Mesenchymal stem cell (in vitro differentiated cells and primary cell): ENCODE data around the gene PRPF18.

Source experiments
- DNase-seq: peaks from one replicate; pipeline ENCODE4 v3.0.0-alpha.2; 2013
- H2AFZ ChIP-seq: one replicate; pipeline ENCODE4 v1.6.1; 2013; ENCODE audit warnings: low read depth, mild to moderate bottlenecking, control low read depth, inconsistent platforms, low read length, moderate library complexity
- H2AK5ac ChIP-seq: 2 replicates; pipeline ENCODE4 v1.6.1; 2013; ENCODE audit warnings: low read length, moderate library complexity, mild to moderate bottlenecking, inconsistent platforms; ENCODE audit not compliant: severe bottlenecking
- H2BK120ac ChIP-seq: one replicate; pipeline ENCODE4 v1.6.1; 2013; ENCODE audit warnings: low read depth, mild to moderate bottlenecking, inconsistent platforms, low read length, moderate library complexity
- H2BK12ac ChIP-seq, 2 experiments: one replicate each; pipeline ENCODE4 v1.6.1; 2013; ENCODE audit warnings: inconsistent platforms in 2 of 2, low read length in 2 of 2, mild to moderate bottlenecking in 2 of 2, moderate library complexity in 2 of 2, control low read depth in 1 of 2
- H2BK15ac ChIP-seq: one replicate; pipeline ENCODE4 v1.6.1; 2013; ENCODE audit warnings: mild to moderate bottlenecking, low read depth, inconsistent platforms; ENCODE audit not compliant: poor library complexity, severe bottlenecking
- H2BK5ac ChIP-seq: 2 replicates; pipeline ENCODE4 v1.6.1; 2013; ENCODE audit warnings: low read depth, mild to moderate bottlenecking, low read length, control low read depth, inconsistent platforms; ENCODE audit not compliant: poor library complexity, severe bottlenecking
- H3K14ac ChIP-seq, 2 experiments: one replicate each; pipeline ENCODE4 v1.6.1; 2013; ENCODE audit warnings: inconsistent platforms in 2 of 2, low read length in 2 of 2, control low read depth in 1 of 2, mild to moderate bottlenecking in 1 of 2, moderate library complexity in 1 of 2
- H3K18ac ChIP-seq, 2 experiments: one replicate each; pipeline ENCODE4 v1.6.1; 2013; ENCODE audit warnings: inconsistent platforms in 2 of 2, low read length in 2 of 2, control low read depth in 1 of 2, low read depth in 1 of 2, mild to moderate bottlenecking in 1 of 2
- H3K23ac ChIP-seq, 2 experiments: one replicate each; pipeline ENCODE4 v1.6.1; 2013; ENCODE audit warnings: inconsistent platforms in 2 of 2, low read length in 2 of 2, mild to moderate bottlenecking in 2 of 2, moderate library complexity in 2 of 2, control low read depth in 1 of 2
- H3K27ac ChIP-seq: 2 replicates; pipeline ENCODE4 v1.5.1; 2013; ENCODE audit warnings: mild to moderate bottlenecking, moderate library complexity, low read length, control low read depth, inconsistent platforms; ENCODE audit not compliant: poor library complexity, severe bottlenecking
- H3K27me3 ChIP-seq, 2 experiments: 2 replicates each; pipeline versions ENCODE4 v1.6.1 to v1.7.0; 2013; ENCODE audit warnings: low read length in 2 of 2, mild to moderate bottlenecking in 2 of 2, moderate library complexity in 2 of 2, control low read depth in 1 of 2, inconsistent platforms in 1 of 2; ENCODE audit not compliant: control insufficient read depth in 1 of 2, insufficient read depth in 1 of 2
- H3K36me3 ChIP-seq, 2 experiments: 2 replicates each; pipeline versions ENCODE4 v1.6.1 to v1.7.0; 2013; ENCODE audit warnings: low read length in 2 of 2, control low read depth in 1 of 2, inconsistent platforms in 1 of 2, low read depth in 1 of 2, mild to moderate bottlenecking in 1 of 2; ENCODE audit not compliant: insufficient read depth in 2 of 2, control insufficient read depth in 1 of 2
- H3K4ac ChIP-seq, 2 experiments: one replicate each; pipeline ENCODE4 v1.6.1; 2013; ENCODE audit warnings: inconsistent platforms in 2 of 2, low read length in 2 of 2, mild to moderate bottlenecking in 2 of 2, moderate library complexity in 2 of 2, control low read depth in 1 of 2, low read depth in 1 of 2
- H3K4me1 ChIP-seq: 2 replicates; pipeline ENCODE4 v1.6.1; 2013; ENCODE audit warnings: low read depth, low read length, control low read depth; ENCODE audit not compliant: control insufficient read depth, insufficient read depth
- H3K4me2 ChIP-seq: 2 replicates; pipeline ENCODE4 v1.6.1; 2013; ENCODE audit warnings: low read length, mild to moderate bottlenecking, inconsistent platforms; ENCODE audit not compliant: poor library complexity, severe bottlenecking
- H3K4me3 ChIP-seq, 2 experiments: 2 replicates each; pipeline versions ENCODE4 v1.5.1 to v1.7.0; 2013; ENCODE audit warnings: low read length in 2 of 2, mild to moderate bottlenecking in 2 of 2, control low read depth in 1 of 2, low read depth in 1 of 2; ENCODE audit not compliant: insufficient read depth in 1 of 2
- H3K79me1 ChIP-seq: replicated peaks from 2 replicates; pipeline ENCODE4 v1.6.1; 2013; ENCODE audit warnings: mild to moderate bottlenecking, control low read depth, low read length, inconsistent platforms; ENCODE audit not compliant: poor library complexity, severe bottlenecking
- H3K9ac ChIP-seq: 2 replicates; pipeline ENCODE4 v1.7.0; 2013; ENCODE audit warnings: mild to moderate bottlenecking, low read length, moderate library complexity
- H3K9me3 ChIP-seq: 2 replicates; pipeline ENCODE4 v1.7.0; 2013; ENCODE audit warnings: mild to moderate bottlenecking, low read length; ENCODE audit not compliant: control insufficient read depth
- H4K8ac ChIP-seq: one replicate; pipeline ENCODE4 v1.6.1; 2013; ENCODE audit warnings: inconsistent platforms, mild to moderate bottlenecking, low read length, moderate library complexity
- H4K91ac ChIP-seq: one replicate; pipeline ENCODE4 v1.6.1; 2013; ENCODE audit warnings: mild to moderate bottlenecking, low read length, inconsistent platforms
- WGBS: methylation state at CpG from one replicate; pipeline ENCODE4 v1.1.7; 2013; ENCODE audit warnings: mixed read lengths; 5-methylcytosine and 5-hydroxymethylcytosine counted together

PRPF18 gene

DNA sequence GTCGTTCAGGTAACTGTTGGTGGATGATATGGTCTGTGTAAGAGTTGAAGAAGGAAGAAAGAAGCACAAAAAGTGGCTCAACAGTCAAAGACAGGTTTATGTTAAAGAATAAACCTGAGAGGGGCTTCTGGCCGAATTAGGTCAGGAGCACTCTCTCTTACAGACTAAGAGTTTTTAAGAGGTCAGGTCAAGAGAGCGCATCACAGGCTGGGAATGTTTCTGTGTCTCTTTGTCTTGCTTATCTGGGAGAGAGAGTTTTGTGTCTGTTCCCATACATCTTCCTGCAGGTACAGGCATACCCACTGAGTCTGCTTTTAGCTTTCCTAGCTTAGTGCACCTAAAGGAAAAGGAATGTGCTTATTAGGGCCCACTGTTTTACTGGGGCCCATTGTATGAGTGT, 22.2 kb upstream of the PRPF18 start:
- DNase-seq: no peak
- no peak overlapping the region for H3K9ac ChIP-seq
- H3K79me1 ChIP-seq: no peaks in the 10 kb centered on the region
- H2BK15ac ChIP-seq: no peak overlapping the region
- H3K36me3 ChIP-seq: no peaks in the 10 kb centered on the region
- H3K4ac ChIP-seq: no peak overlapping the region
- no peak overlapping the region for H4K8ac ChIP-seq
- H2AFZ ChIP-seq: no peak overlapping the region
- 59% methylated on average over 3 of the region's 3 CpGs for WGBS
- peak overlapping the region; percentile 50 for H3K27ac ChIP-seq
- no peak overlapping the region for H4K91ac ChIP-seq
- peak overlapping the region; percentile 24 for H2AK5ac ChIP-seq
- peaks cover 8% of the 10 kb centered on the region for H3K4me1 ChIP-seq
- no peaks in the 10 kb centered on the region for H3K9me3 ChIP-seq
- H3K18ac ChIP-seq: no peak overlapping the region
- H2BK12ac ChIP-seq: no peak overlapping the region
- peaks cover 4 to 10% of the 10 kb centered on the region in 2 experiments for H3K27me3 ChIP-seq
- no peak overlapping the region for H3K23ac ChIP-seq
- no peak overlapping the region for H2BK120ac ChIP-seq
- H3K14ac ChIP-seq: no peak overlapping the region
- H3K4me3 ChIP-seq: no peak overlapping the region
- H3K4me2 ChIP-seq: no peak overlapping the region
- no peak overlapping the region for H2BK5ac ChIP-seq

DNA sequence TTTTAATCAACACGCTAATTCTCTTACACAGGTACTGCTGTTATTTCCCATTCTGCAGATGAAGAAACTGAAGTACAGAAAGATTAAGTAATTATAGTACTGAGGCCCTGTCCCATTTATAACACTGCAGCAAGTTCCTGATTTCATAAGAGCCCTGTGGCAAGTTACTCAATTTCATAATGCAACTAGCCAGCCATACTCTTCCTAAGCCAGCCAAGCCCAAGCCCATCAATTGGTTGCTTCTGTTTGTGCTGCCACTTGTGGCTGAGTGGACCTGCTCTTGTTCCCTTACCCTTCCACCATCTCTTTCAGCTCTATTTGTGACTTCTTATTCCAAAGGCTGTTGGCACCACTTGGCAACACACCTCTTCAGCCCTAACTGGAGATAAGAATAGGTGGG, 19.7 kb upstream of the PRPF18 start:
- H4K91ac ChIP-seq: no peak overlapping the region
- no peak overlapping the region for H3K27ac ChIP-seq
- no peak overlapping the region for H3K9ac ChIP-seq
- H2AK5ac ChIP-seq: no peak overlapping the region
- H3K4me3 ChIP-seq: no peak overlapping the region
- no peak overlapping the region for H2BK12ac ChIP-seq
- H3K79me1 ChIP-seq: no peaks in the 10 kb centered on the region
- H3K23ac ChIP-seq: no peak overlapping the region
- WGBS: 100% methylated on average over 1 of the region's 1 CpG
- H3K36me3 ChIP-seq: no peaks in the 10 kb centered on the region
- no peak overlapping the region for H3K4ac ChIP-seq
- no peak overlapping the region for H2AFZ ChIP-seq
- no peak overlapping the region for H3K14ac ChIP-seq
- no peak overlapping the region for H3K18ac ChIP-seq
- no peak overlapping the region for H4K8ac ChIP-seq
- H3K27me3 ChIP-seq: peaks cover 12 to 15% of the 10 kb centered on the region in 2 experiments
- no peak overlapping the region for H3K4me2 ChIP-seq
- peaks cover 1% of the 10 kb centered on the region for H3K4me1 ChIP-seq
- H2BK15ac ChIP-seq: no peak overlapping the region
- peak; percentile 13 for DNase-seq
- no peak overlapping the region for H2BK120ac ChIP-seq
- no peak overlapping the region for H2BK5ac ChIP-seq
- H3K9me3 ChIP-seq: no peaks in the 10 kb centered on the region

DNA sequence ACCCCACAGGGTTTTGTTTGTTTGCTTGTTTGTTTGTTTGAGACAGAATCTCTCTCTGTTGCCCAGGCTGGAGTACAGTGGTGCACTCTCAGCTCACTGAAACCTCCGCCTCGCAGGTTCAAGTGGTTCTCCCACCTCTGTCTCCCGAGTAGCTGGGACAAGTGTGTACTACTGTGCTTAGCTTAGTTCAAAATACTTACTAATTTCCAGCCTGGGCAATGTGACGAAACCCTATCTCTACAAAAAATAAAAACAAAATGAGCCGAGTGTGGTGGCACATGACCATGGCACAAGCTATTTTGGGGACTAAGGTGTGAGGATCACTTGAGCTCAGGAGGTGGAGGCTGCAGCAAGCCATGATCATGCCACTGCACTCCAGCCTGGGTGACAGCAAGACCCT, 15.2 kb upstream of the PRPF18 start:
- Histone ChIP-seq H3K27ac (no peak overlapping the region), H3K27me3 (peaks cover 24 to 26% of the 10 kb centered on the region in 2 experiments), H4K91ac (no peak overlapping the region), H3K36me3 (no peaks in the 10 kb centered on the region), H3K9me3 (peaks cover 9% of the 10 kb centered on the region), H2BK120ac (no peak overlapping the region), H3K9ac (no peak overlapping the region), H3K4me3 (no peak overlapping the region), H2BK15ac (no peak overlapping the region), H2AFZ (no peak overlapping the region), H3K4me1 (no peaks in the 10 kb centered on the region), H3K18ac (no peak overlapping the region), H2BK5ac (no peak overlapping the region), H3K4ac (no peak overlapping the region), H3K14ac (no peak overlapping the region), H4K8ac (no peak overlapping the region), H2BK12ac (no peak overlapping the region), H2AK5ac (no peak overlapping the region), H3K23ac (no peak overlapping the region), H3K4me2 (no peak overlapping the region), H3K79me1 (no peaks in the 10 kb centered on the region)
- WGBS: 87% methylated on average over 5 of the region's 5 CpGs
- no peak for DNase-seq

DNA sequence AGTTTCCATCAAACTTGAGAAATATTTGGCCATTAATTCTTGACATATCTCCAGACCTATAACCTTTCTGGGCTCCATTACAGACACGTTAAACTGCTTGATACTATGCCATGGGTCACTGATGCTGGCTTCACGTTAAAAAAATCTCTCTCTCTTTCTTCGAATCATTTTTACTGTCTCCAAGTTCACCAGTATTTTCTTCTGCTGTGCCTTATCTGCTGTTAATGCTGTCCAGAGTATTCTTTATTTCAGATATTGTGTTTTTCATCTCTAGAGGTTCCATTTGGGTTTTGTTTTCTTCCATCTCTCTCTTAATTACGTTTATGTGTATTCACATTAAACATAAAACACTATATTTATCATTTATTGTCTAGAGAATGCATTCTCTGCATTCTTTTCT, 12.8 kb upstream of the PRPF18 start:
- H2AK5ac ChIP-seq: no peak overlapping the region

More for the DNA sequence above, 12.8 kb upstream of the PRPF18 start:
- no peak overlapping the region for H3K18ac ChIP-seq
- no peak overlapping the region for H3K9ac ChIP-seq
- no peak overlapping the region for H3K27ac ChIP-seq
- no peak overlapping the region for H3K4me2 ChIP-seq
- H4K91ac ChIP-seq: no peak overlapping the region
- no peak for DNase-seq
- no peaks in the 10 kb centered on the region for H3K4me1 ChIP-seq
- H3K36me3 ChIP-seq: no peaks in the 10 kb centered on the region
- no peak overlapping the region for H3K14ac ChIP-seq
- no peak overlapping the region for H2BK12ac ChIP-seq
- no peak overlapping the region for H2BK5ac ChIP-seq
- no peak overlapping the region for H2AFZ ChIP-seq
- H3K23ac ChIP-seq: no peak overlapping the region
- H3K9me3 ChIP-seq: peaks cover 9% of the 10 kb centered on the region
- no peak overlapping the region for H4K8ac ChIP-seq
- peaks cover 14 to 32% of the 10 kb centered on the region in 2 experiments for H3K27me3 ChIP-seq
- no peak overlapping the region for H3K4ac ChIP-seq
- H3K79me1 ChIP-seq: no peaks in the 10 kb centered on the region
- H2BK15ac ChIP-seq: no peak overlapping the region
- no peak overlapping the region for H3K4me3 ChIP-seq
- H2BK120ac ChIP-seq: no peak overlapping the region
- WGBS: 36% methylated on average over 3 of the region's 4 CpGs
